CD4-positive, alpha-beta T cell treated with Interleukin-10 for 1 hour (primary cell): ENCODE results near the gene TKTL2.

Source experiments
- DNase-seq: peaks from one replicate; pipeline ENCODE4 v3.0.0-alpha.2; 2020

The TKTL2 gene

GRCh38 chr4:163440040-163440439 is 33.5 kb downstream of the TKTL2 start:
- DNase-seq, result no peak
